Right atrium auricular region (tissue), 2 donors: ENCODE results near the gene CCR5AS.

Experiments used
- DNase-seq: peaks from one replicate; pipeline ENCODE4 v3.0.0-alpha.2; 2019; ENCODE audit warnings: low spot score
- H3K27ac ChIP-seq, 2 donors: fragments of 200-600 bp; sonication (generic); 1 replicate in 1 of 2; 2 replicates in 1 of 2; pipeline ENCODE4 v1.5.1; 2016 to 2019
- H3K27me3 ChIP-seq, 2 donors: fragments of 200-600 bp; sonication (generic); one replicate each; pipeline versions ENCODE4 v1.5.1 to v1.6.0; 2017 to 2019
- H3K36me3 ChIP-seq: fragments of 200-600 bp; sonication (generic); one replicate; pipeline ENCODE4 v1.5.1; 2016
- H3K4me1 ChIP-seq, 2 donors: fragments of 200-600 bp; sonication (generic); one replicate each; pipeline versions ENCODE4 v1.5.1 to v1.6.0; 2017 to 2019
- H3K4me3 ChIP-seq, 2 donors: fragments of 200-600 bp; sonication (generic); 1 replicate in 1 of 2; 2 replicates in 1 of 2; pipeline ENCODE4 v1.5.1; 2017 to 2019; ENCODE audit warnings: mild to moderate bottlenecking in 1 of 2, moderate library complexity in 1 of 2
- H3K9me3 ChIP-seq, 2 donors: fragments of 200-600 bp; sonication (generic); one replicate each; pipeline ENCODE4 v1.5.1; 2019
- CTCF ChIP-seq, 2 donors: fragments of 200-600 bp; sonication (generic); IDR thresholded peaks; one replicate each; pipeline ENCODE4 v1.5.1; 2019; ENCODE audit warnings: antibody characterized with exemption in 2 of 2

The CCR5AS gene

GRCh38 chr3:46356276-46356675 lies 50.6 kb downstream of the CCR5AS start:
- H3K36me3 ChIP-seq = no peaks in the 10 kb centered on the region
- no peak for DNase-seq
- no peak overlapping the region for H3K4me3 ChIP-seq
- H3K27ac ChIP-seq = no peak overlapping the region
- H3K27me3 ChIP-seq = no peaks in the 10 kb centered on the region
- H3K9me3 ChIP-seq = no peaks in the 10 kb centered on the region
- H3K4me1 ChIP-seq = peaks cover 0 to 3% of the 10 kb centered on the region in 2 donors
- TF ChIP-seq CTCF (IDR thresholded peaks at IDR 0.05) = no peak

GRCh38 chr3:46354984-46355383 lies 51.9 kb downstream of the CCR5AS start:
- Histone ChIP-seq H3K9me3 (no peaks in the 10 kb centered on the region), H3K4me3 (no peak overlapping the region), H3K4me1 (no peaks in the 10 kb centered on the region), H3K27me3 (no peaks in the 10 kb centered on the region), H3K36me3 (no peaks in the 10 kb centered on the region), H3K27ac (no peak overlapping the region)
- DNase-seq = no peak
- no peak for TF ChIP-seq CTCF (IDR thresholded peaks at IDR 0.05)

- H3K36me3 ChIP-seq = no peaks in the 10 kb centered on the region
- DNase-seq = no peak
- H3K27me3 ChIP-seq = no peaks in the 10 kb centered on the region
- H3K27ac ChIP-seq = no peak overlapping the region
- TF ChIP-seq CTCF (IDR thresholded peaks at IDR 0.05) = no peak
- no peaks in the 10 kb centered on the region for H3K4me1 ChIP-seq
- no peaks in the 10 kb centered on the region for H3K9me3 ChIP-seq
- H3K4me3 ChIP-seq = no peak overlapping the region
Observed at GRCh38 chr3:46354478-46354877, 52.4 kb downstream of the CCR5AS start.

- no peak within 1 kb of the TSS for H3K27ac ChIP-seq
- TF ChIP-seq CTCF (IDR thresholded peaks at IDR 0.05) = no peak
- H3K4me3 ChIP-seq = no peak within 1 kb of the TSS
- DNase-seq = no peak
- no peaks in the 10 kb centered on the region for H3K36me3 ChIP-seq
- H3K4me1 ChIP-seq = no peaks in the 10 kb centered on the region
- H3K27me3 ChIP-seq = no peaks in the 10 kb centered on the region
- H3K9me3 ChIP-seq = no peaks in the 10 kb centered on the region
Observed at GRCh38 chr3:46353647-46354410, 53.0 kb downstream of the CCR5AS start, which contains the start of gene CCR2. Gene CCR2 (plus strand): TSS chr3:46354111. CDS start chr3:46357528, 3,417 bp downstream.

- no peak for DNase-seq
- no peak overlapping the region for H3K27ac ChIP-seq
- H3K4me3 ChIP-seq = no peak overlapping the region
- no peaks in the 10 kb centered on the region for H3K27me3 ChIP-seq
- TF ChIP-seq CTCF (IDR thresholded peaks at IDR 0.05) = no peak
- H3K9me3 ChIP-seq = no peaks in the 10 kb centered on the region
- no peaks in the 10 kb centered on the region for H3K36me3 ChIP-seq
- H3K4me1 ChIP-seq = no peaks in the 10 kb centered on the region
Observed at GRCh38 chr3:46353090-46353489, 53.8 kb downstream of the CCR5AS start.

- no peak for DNase-seq
- TF ChIP-seq CTCF (IDR thresholded peaks at IDR 0.05) = no peak
- Histone ChIP-seq H3K9me3 (no peaks in the 10 kb centered on the region), H3K27ac (no peak overlapping the region), H3K36me3 (no peaks in the 10 kb centered on the region), H3K4me3 (no peak overlapping the region), H3K27me3 (no peaks in the 10 kb centered on the region), H3K4me1 (no peaks in the 10 kb centered on the region)
Observed at GRCh38 chr3:46351646-46352045, 55.2 kb downstream of the CCR5AS start.
